Endodermal cell (in vitro differentiated cells): Measurements from ENCODE around the gene BRSK2. TPM values are rescaled to one million over a fixed set of nuclear protein-coding genes. Genes with fewer than 3 reads are reported as not detected.
"Not testable (repeated sequence)": the region's sequence is repeated elsewhere in the genome, so short reads cannot be mapped to it uniquely, and the experiment has no call there.

Experiments
- DNase-seq: peaks from one replicate; pipeline ENCODE4 v3.0.0-alpha.2; 2017
- H3K27ac ChIP-seq: 2 replicates; pipeline ENCODE4 v1.5.1; 2013; ENCODE audit warnings: mild to moderate bottlenecking, low read depth, low read length, moderate library complexity
- H3K27me3 ChIP-seq: 2 replicates; pipeline ENCODE4 v1.6.1; 2013; ENCODE audit warnings: mild to moderate bottlenecking, low read length, moderate library complexity; ENCODE audit not compliant: insufficient read depth, control insufficient read depth, poor library complexity, severe bottlenecking
- H3K36me3 ChIP-seq: 2 replicates; pipeline ENCODE4 v1.7.0; 2013; ENCODE audit warnings: mild to moderate bottlenecking, low read length, moderate library complexity; ENCODE audit not compliant: control insufficient read depth, insufficient read depth
- H3K4me1 ChIP-seq: one replicate; pipeline ENCODE4 v1.7.0; 2013; ENCODE audit warnings: low read length; ENCODE audit not compliant: control insufficient read depth, insufficient read depth
- H3K4me3 ChIP-seq: 2 replicates; pipeline ENCODE4 v1.5.1; 2013; ENCODE audit warnings: mild to moderate bottlenecking, low read length, moderate library complexity
- H3K9ac ChIP-seq: 2 replicates; pipeline ENCODE4 v1.6.1; 2013; ENCODE audit warnings: mild to moderate bottlenecking, low read length, moderate library complexity; ENCODE audit not compliant: poor library complexity, severe bottlenecking; ENCODE audit errors: extremely low read depth
- H3K9me3 ChIP-seq: 2 replicates; pipeline ENCODE4 v1.6.1; 2013; ENCODE audit warnings: mild to moderate bottlenecking, low read length, moderate library complexity; ENCODE audit not compliant: control insufficient read depth
- H3K27ac Mint-ChIP-seq: 2 replicates; pipeline ENCODE4 v1.8.0; 2020; ENCODE audit warnings: mixed read lengths
- H3K27me3 Mint-ChIP-seq: 2 replicates; pipeline ENCODE4 v1.8.0; 2021; ENCODE audit warnings: mild to moderate bottlenecking, mixed read lengths; ENCODE audit not compliant: insufficient read depth
- H3K36me3 Mint-ChIP-seq: 2 replicates; pipeline ENCODE4 v1.8.0; 2020; ENCODE audit warnings: low read depth, mixed read lengths
- H3K4me1 Mint-ChIP-seq: 2 replicates; pipeline ENCODE4 v1.8.0; 2020; ENCODE audit warnings: mixed read lengths
- H3K4me3 Mint-ChIP-seq: 2 replicates; pipeline ENCODE4 v1.8.0; 2020; ENCODE audit warnings: mild to moderate bottlenecking, moderate library complexity, mixed read lengths
- H3K9me3 Mint-ChIP-seq: 2 replicates; pipeline ENCODE4 v1.8.0; 2020; ENCODE audit warnings: mild to moderate bottlenecking, mixed read lengths
- WGBS, 2 experiments: methylation state at CpG; one replicate each; pipeline versions ENCODE4 v1.1.5 to v1.1.7; 2013; ENCODE audit warnings: missing lambda C conversion rate in 2 of 2, mixed read lengths in 1 of 2; ENCODE audit not compliant: insufficient coverage in 1 of 2, insufficient read length in 1 of 2; 5-methylcytosine and 5-hydroxymethylcytosine counted together
- total RNA-seq, 2 donors: library from RNA; stranded (reverse); fragmentation: NEBNext Ultra II Directional in 1 of 2; extraction: Animal tissue kit (Norgen Biotek cat#: 25700) in 1 of 2; gene quantifications; 2 replicates in 1 of 2; 3 replicates in 1 of 2; pipeline ENCODE4 v1.2.1, GENCODE V29; 2021
- TF ChIP-seq, protein P1 (sequence below): fragments of 200-600 bp; sonication (generic); conservative IDR thresholded peaks from 2 replicates; pipeline ENCODE4 v1.5.0; 2021; ENCODE audit warnings: antibody characterized with exemption, mild to moderate bottlenecking

The BRSK2 gene
- total RNA-seq, 2 donors from 2014 or later: 9.4 to 10.3 TPM

DNA sequence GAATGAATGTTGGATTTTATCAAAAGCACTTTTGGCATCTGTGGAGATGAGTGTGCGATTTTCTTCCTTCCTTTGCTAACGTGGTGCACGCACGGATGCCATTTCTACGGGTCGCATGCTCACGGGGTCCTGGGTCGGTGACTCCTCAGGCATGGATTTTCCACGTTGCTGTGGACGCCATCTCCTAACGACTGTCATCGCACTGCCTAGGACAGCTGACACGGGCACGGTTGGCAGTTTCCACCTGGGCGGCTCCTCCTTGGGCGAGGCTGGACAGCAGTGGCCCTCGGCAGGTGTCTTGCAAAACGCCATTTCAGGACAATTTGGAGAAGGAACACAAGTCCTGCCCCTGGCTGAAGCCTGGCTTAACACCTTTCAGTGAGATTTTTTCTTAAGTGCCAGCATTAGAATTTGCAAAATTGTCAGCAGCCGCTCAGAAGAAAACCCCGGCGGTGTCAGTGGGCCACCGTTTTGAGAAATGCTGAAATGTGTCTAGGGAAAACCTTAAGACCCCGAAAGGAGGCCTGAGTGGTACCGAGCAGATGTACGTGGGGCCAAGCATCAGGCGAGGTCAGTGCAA is 45.6 kb upstream of the BRSK2 start:
- Mint-ChIP-seq H3K27me3 (peaks cover 10% of the 10 kb centered on the region), H3K4me3 (no peak overlapping the region), H3K9me3 (no peaks in the 10 kb centered on the region), H3K4me1 (no peaks in the 10 kb centered on the region), H3K27ac (no peak overlapping the region), H3K36me3 (no peaks in the 10 kb centered on the region)
- no peaks in the 10 kb centered on the region for H3K36me3 ChIP-seq
- no peaks in the 10 kb centered on the region for H3K9me3 ChIP-seq
- 89 to 93% methylated on average over 22 to 26 of the region's 26 CpGs for WGBS, 2 experiments
- peaks cover 5% of the 10 kb centered on the region for H3K27me3 ChIP-seq
- H3K9ac ChIP-seq: no peak overlapping the region
- no peak overlapping the region for H3K4me3 ChIP-seq
- DNase-seq: no peak
- no peak overlapping the region for H3K27ac ChIP-seq
- H3K4me1 ChIP-seq: no peaks in the 10 kb centered on the region
- TF ChIP-seq, protein P1, sequence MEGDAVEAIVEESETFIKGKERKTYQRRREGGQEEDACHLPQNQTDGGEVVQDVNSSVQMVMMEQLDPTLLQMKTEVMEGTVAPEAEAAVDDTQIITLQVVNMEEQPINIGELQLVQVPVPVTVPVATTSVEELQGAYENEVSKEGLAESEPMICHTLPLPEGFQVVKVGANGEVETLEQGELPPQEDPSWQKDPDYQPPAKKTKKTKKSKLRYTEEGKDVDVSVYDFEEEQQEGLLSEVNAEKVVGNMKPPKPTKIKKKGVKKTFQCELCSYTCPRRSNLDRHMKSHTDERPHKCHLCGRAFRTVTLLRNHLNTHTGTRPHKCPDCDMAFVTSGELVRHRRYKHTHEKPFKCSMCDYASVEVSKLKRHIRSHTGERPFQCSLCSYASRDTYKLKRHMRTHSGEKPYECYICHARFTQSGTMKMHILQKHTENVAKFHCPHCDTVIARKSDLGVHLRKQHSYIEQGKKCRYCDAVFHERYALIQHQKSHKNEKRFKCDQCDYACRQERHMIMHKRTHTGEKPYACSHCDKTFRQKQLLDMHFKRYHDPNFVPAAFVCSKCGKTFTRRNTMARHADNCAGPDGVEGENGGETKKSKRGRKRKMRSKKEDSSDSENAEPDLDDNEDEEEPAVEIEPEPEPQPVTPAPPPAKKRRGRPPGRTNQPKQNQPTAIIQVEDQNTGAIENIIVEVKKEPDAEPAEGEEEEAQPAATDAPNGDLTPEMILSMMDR: no peak

GRCh38 chr11:1345737-1346513 is 43.8 kb upstream of the BRSK2 start:
- H3K36me3 ChIP-seq: no peaks in the 10 kb centered on the region
- Mint-ChIP-seq H3K27ac (no peak overlapping the region), H3K27me3 (peaks cover 10% of the 10 kb centered on the region), H3K9me3 (no peaks in the 10 kb centered on the region), H3K4me1 (no peaks in the 10 kb centered on the region), H3K36me3 (no peaks in the 10 kb centered on the region), H3K4me3 (no peak overlapping the region)
- H3K27ac ChIP-seq: no peak overlapping the region
- no peak for DNase-seq
- WGBS, 2 experiments: 87 to 93% methylated on average over 6 to 27 of the region's 28 CpGs
- no peak overlapping the region for H3K9ac ChIP-seq
- no peaks in the 10 kb centered on the region for H3K4me1 ChIP-seq
- peaks cover 3% of the 10 kb centered on the region for H3K27me3 ChIP-seq
- no peak overlapping the region for H3K4me3 ChIP-seq
- TF ChIP-seq, protein P1: no peak
- no peaks in the 10 kb centered on the region for H3K9me3 ChIP-seq

- Histone ChIP-seq H3K36me3 (no peaks in the 10 kb centered on the region), H3K27me3 (no peaks in the 10 kb centered on the region), H3K9ac (no peak overlapping the region), H3K4me1 (no peaks in the 10 kb centered on the region), H3K27ac (no peak overlapping the region), H3K4me3 (no peak overlapping the region), H3K9me3 (no peaks in the 10 kb centered on the region)
- Mint-ChIP-seq H3K4me1 (peaks cover 4% of the 10 kb centered on the region), H3K36me3 (no peaks in the 10 kb centered on the region), H3K4me3 (no peak overlapping the region), H3K27ac (no peak overlapping the region), H3K9me3 (no peaks in the 10 kb centered on the region), H3K27me3 (peaks cover 10% of the 10 kb centered on the region)
- 89 to 96% methylated on average over 14 to 27 of the region's 28 CpGs for WGBS, 2 experiments
- TF ChIP-seq, protein P1: no peak
- no peak for DNase-seq
Observed at GRCh38 chr11:1346669-1347390, 42.9 kb upstream of the BRSK2 start.

GRCh38 chr11:1347411-1347999 is 42.2 kb upstream of the BRSK2 start:
- H3K4me1 ChIP-seq, DNase-seq, H3K27ac ChIP-seq, H3K9ac ChIP-seq, H3K4me3 ChIP-seq, H3K4me1 Mint-ChIP-seq, H3K9me3 ChIP-seq, H3K4me3 Mint-ChIP-seq, H3K27me3 ChIP-seq, H3K36me3 ChIP-seq, H3K27ac Mint-ChIP-seq, H3K36me3 Mint-ChIP-seq, H3K27me3 Mint-ChIP-seq, H3K9me3 Mint-ChIP-seq: not testable (repeated sequence)
- 92 to 94% methylated on average over 17 to 18 of the region's 18 CpGs for WGBS, 2 experiments
